Fibroblast of skin of abdomen (primary cell): ENCODE results near the gene TBC1D5.
A peak's percentile ranks its signal among the peaks of the same experiment; 100 is the strongest.
"Not testable (repeated sequence)": the region's sequence is repeated elsewhere in the genome, so short reads cannot be mapped to it uniquely, and the experiment has no call there.

Experiments used
- DNase-seq: peaks from one replicate; pipeline ENCODE4 v3.0.0-alpha.2; 2013

The TBC1D5 gene

DNA sequence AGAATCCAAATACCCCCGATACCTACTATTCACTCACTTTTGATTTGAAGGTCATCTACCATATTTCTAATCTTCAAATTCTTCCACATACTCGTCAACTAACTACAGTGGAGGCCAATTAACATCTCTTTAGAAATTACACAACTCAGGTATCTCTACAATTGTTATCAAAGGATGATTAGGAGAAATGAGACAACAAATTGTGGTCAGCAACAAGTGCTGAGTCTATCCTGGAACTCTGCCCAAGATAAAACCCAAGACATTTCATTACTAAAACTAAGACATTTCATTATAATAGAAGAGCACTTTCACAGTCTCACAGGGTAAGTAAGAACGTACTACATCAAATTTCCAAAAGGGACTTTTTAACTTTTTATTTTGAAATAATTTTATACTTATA lies 100.0 kb downstream of the TBC1D5 start:
- no peak for DNase-seq

DNA sequence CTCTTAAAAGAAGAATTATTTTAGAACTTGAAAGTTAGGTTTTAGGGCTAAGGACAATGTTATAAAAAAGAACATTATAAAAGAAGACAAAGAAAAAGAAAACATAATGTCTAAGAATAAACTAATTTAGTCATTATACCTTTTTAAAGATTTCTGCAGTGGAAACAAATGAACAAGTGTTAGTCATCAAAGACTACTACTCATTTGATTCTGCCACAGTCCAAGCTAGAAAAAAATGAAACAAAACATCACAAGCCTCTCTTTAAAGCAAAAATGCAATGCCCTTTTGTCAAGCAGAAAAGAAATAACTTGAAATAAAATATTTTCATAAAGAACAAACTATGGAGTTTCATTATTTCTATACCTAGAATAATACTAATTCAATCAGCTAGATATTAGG lies 102.0 kb downstream of the TBC1D5 start:
- peak; percentile 10 for DNase-seq

DNA sequence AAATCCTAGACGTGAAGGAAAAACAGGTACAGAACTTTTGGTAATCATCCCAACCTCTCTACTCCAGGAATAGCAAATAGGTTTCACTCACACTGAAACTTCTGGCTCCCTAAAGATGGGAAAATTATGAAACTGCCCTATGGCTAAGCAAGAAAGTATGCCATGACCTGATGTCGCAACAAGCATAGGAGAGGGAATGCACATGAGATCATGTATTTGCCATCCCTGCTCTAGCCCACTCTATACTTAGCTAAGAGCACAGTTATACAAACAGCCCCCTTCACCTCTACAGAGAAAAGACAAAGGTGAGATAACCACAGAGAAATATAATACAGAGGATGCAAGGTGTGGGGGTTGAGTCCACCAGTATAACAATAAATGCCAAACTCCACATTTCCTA lies 102.7 kb downstream of the TBC1D5 start:
- peak; percentile 91 for DNase-seq

DNA sequence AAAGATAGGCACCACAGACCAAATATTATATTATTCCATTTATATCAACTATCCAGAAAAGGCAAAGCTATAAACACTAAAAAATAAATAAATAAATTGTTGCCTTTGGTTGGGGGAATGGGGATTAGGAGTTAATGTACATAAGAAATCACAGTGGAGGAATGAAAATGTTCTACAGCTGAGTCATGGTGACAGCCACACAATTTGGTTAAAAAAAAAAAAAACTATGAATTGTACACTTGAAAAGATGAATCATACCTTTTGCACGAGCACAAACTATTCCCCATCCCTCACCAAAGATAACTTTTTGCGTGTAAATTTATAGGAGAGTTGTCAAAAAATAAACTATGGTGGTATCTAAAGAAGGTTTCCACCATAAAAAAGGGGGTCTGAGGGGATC lies 103.2 kb downstream of the TBC1D5 start:
- peak; percentile 83 for DNase-seq

DNA sequence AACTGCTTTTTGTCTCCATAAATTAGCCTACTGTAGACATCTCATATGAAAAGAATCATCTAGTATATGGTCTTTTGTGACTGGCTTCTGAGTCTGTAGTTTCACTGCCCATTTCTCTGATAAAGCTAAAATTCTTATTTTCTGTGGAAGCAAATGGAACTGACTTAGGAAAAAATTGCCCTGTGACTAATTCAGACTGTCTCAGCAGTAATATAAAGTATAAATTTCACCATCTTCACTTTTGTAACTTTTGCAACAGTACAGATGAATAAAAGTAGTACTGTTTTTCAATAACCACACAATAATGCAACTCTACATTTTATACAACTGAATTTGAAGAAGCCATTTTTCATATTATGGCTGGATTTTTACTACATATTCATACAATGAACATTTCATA lies 104.1 kb downstream of the TBC1D5 start:
- DNase-seq = peak; percentile 31

DNA sequence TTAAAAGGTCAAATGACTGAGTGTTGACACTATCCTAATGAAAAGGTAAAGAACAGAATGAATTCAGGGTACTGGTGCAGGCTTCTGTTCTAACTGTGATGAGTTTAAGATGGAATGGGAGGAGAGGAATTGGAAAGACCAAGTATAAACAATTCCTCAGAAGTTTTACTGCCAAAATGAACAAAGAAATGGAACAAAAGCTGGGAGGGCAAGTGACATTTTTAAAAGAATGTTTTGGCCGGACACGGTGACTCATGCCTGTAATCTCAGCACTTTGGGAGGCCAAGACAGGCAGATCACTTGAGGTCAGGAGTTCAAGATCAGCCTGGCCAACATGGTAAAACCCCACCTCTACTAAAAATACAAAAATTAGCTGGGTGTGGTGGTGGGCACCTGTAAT lies 106.8 kb downstream of the TBC1D5 start:
- DNase-seq = peak; percentile 25

DNA sequence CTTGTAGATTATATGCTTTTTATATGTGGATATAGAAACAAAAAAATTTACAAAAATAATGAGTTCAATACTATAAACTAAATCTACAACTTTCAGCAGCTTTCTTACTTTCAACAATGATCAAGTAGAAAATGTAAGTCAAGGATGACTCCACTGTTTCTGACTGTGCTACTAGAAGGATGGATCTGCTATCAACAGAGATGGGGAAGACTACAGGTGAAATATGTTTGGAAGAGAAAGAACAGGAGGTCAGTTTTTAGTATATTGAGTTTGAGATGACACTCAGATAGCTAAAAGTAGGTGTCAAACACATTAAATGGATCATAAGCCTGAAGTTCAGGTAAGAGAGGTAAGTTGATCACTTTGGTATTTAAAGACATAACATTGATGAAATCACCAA lies 107.5 kb downstream of the TBC1D5 start:
- DNase-seq = no peak

DNA sequence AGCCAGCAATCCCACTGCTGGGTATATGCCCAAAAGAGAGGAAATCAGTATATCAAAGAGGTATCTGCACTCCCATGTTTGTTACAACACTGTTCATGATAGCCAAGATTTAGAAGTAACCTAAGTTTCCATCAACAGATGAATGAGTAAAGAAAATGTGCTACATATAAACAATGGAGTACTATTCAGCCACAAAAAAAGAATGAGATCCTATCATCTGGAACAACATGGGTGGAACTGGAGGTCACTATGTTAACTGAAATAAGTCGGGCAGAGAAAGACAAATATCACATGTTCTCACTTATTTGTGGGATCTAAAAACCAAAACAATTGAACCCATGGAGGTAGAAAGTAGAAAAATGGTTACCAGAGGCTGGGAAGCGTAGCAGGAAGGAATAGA lies 108.2 kb downstream of the TBC1D5 start:
- DNase-seq = no peak

DNA sequence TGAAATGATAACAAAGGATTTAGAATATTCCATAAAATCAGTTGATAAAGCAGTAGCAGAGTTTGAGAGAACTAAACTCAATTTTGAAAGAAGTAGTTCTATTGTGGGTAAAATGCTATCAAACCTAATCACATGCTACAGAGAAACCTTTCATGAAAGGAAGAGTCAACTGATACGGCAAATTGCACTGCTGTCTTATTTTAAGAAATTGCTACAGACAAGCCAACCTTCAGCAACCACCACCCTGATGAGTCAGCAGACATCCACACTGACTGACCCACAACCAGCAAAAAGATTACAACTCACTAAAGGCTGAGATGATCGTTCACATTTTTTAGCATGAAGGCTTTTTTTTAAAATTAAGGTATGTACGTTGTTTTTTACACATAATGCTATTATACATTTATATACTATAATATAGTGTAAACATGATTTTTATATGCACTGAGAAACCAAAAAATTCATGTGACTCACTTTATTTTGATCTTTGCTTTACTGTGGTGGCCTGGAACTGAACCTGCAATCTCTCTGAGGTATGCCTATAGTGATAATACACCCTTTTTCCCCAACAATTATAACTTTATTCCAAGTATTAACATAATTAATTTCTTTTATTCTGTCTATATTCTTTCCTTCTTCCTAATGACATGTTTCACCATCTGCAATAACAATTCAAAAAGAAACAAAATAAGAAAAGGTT lies 109.9 kb downstream of the TBC1D5 start:
- DNase-seq = peak; percentile 67

DNA sequence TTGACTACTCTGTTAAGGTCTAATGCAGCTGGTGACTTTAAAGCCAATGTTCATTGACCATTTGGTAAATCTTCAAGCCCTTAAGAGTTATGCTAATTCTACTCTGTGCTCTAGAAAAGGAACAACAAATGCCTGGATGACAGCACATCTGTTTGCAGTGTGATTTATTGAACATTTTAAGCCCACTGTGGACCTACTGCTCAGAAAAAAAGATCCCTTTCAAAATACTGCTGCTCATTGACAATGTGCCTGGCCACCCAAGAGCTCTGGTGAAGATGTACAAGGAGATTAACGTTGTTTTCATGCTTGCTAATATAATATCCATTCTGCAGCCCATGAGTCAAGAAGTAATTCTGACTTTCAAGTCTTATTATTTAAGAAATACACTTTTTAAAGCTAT lies 110.8 kb downstream of the TBC1D5 start:
- peak; percentile 67 for DNase-seq

DNA sequence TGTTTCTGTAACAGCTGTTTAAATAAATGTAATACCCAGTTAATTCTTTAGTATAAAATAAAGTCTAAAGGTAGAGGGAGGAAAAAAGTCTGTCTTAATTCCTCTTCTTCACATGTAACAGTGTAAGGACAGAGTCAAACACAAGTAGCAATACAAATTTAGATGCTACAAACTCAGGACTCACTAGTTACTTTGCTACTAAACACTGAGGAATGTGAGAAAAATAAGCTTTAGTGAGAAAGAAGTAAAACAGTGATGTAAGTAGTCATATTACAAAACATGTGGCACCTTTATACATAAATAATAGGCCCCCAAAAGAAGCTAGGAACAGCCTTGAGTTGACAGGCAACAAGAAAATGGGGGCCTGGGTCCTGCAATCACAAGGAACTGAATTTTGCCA lies 113.0 kb downstream of the TBC1D5 start:
- DNase-seq = no peak

DNA sequence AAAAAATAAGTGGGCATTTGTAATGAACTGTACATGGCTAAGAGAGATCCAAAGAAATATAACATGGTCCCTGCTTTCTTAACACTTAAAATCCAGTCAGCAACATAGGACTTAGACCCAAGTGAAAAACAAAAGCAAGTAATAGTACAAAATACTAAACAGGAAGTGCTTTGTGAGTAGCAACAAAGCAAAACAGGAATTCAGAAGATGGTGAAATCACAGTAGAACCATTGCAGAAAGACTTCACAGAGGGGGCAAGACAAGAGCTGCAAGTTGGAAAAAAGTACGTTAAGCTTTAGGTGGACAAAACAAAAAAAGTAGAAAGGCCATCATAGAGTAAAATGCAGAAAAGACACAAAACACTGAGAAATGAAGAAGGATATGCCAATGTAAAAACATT lies 116.0 kb downstream of the TBC1D5 start:
- no peak for DNase-seq

DNA sequence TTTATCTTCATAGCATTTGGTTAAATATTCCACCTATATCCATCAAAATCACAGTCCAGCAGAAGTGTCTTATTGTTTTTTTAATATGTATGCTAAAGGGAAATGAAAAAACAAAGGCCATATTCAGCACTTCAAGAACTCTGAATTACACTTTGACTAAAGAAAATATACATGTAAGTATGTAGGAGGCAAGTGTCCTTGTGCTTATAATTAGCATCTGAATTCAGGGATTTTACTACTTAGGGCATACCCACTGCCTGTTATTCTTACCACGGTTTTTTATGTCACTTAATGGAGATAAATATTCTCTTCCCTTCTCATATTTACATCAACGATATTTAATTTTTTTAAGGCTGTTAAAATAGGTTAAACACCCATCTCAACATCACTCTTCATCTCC lies 117.3 kb downstream of the TBC1D5 start:
- no peak for DNase-seq

DNA sequence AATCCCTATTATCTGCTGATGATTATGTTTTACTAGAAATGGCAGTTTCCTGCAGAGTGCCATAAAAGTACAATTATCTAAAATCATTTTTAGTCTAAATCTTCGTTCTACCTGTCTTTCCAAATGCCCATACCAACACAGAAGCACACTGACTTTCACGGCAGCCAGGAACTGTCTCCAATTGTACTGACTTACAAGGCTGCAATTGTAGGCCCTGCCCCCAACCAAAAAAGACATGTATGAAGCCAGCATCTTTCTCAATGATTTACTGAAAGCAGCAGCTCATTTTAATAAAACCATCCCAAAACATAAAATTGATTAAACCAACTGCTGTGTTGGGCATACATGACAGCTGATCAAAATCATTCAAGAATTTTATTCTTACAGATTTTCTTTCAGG lies 119.0 kb downstream of the TBC1D5 start:
- DNase-seq = no peak

DNA sequence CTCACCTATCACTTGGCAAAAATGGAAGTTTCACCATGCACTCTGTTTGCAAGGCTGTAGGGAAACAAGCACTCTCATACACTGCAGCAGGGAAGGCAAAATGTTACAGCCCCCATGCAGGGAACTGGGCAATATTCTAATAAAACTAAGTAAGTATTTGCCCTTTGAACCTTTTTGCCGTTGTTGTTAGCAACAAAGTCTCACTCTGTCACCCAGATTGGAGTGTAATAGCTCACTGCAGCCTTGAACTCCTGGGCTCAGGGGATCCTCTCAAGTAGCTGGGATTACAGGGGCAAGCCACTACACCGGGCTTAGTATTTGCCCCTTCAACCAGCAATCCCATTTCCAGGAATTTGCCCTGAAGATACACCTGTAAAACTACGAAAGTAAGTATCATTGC lies 122.5 kb downstream of the TBC1D5 start:
- DNase-seq = no peak

DNA sequence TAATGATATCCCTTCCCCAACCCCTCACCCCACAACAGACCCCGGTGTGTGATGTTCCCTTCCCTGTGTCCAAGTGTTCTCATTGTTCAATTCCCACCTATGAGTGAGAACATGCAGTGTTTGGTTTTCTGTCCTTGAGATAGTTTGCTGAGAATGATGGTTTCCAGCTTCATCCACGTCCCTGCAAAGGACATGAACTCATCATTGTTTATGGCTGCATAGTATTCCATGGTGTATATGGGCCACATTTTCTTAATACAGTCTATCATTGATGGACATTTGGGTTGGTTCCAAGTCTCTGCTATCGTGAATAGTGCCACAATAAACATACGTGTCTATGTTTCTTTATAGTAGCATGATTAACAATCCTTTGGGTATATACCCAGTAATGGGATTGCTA lies 129.4 kb downstream of the TBC1D5 start:
- DNase-seq = not testable (repeated sequence)

DNA sequence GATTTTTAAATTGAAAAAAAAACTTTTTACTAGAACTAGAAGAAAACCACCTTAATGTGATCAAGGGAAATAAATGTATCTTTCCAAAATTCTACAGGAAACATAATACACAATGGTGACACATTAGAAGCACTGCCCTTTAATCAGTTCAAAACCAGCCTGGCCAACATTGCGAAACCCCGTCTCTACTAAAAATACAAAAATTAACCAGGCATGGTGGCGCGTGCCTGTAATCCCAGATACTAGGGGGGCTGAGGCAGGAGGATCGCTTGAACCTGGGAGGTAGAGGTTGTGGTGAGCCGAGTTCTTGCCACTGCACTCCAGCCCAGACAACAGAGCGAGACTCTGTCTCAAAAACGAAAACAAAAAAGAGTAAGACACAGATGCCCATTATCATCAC lies 134.5 kb downstream of the TBC1D5 start:
- DNase-seq = no peak

DNA sequence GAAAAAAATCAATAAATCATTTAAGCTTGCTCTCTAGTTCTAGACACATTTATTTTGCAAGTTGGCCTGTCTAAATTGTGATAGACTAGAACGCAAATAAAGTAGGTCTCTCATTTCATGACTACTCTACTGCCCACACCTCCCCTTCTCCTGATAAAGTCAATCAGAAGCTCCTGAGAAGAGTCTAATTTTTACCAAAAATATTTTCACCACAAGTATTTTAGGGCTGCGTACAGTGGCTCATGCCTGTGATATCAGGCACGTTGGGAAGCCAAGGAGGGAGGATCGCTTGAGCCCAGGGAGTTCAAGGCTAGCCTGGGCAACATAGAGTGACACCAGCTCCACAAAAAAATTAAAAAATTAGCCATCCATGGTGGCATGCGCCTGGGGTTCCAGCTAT lies 136.5 kb downstream of the TBC1D5 start:
- DNase-seq = no peak

DNA sequence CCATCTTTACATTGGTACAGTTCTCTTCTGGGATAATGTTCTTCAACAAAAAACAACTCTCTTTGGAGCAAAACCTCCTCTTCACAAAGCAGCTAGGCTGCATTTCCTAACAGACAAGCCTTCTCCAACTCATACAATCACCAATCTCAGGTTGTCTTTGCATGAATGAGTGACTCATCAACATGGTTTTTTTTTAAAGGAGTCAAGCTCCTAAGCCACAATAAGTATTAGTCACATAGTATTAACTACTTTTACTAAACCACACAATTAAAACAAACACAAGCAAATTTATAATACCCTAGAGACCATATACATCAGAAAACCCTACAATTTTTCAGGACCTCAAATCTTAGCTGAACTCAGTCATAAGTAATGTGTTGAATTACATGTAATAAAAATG lies 137.4 kb downstream of the TBC1D5 start:
- DNase-seq = peak; percentile 87

DNA sequence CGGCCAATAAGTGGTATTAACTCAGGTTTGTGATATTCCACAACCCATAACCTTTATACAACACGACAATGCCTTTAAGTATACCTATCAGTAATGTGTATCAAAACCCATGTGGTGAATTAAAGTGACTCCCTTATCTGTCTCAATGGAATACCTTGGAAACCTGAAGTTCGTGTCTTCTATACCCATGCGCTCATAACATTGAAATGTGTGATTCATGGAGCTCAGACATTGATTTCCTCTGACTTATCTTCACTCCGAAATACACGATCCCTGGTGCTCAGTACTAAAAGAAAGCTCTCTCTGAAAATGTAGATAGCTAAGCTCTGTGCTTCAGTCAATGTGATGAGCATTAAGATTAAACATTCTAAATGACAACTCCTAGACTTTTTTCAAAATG lies 140.3 kb downstream of the TBC1D5 start:
- DNase-seq = no peak

DNA sequence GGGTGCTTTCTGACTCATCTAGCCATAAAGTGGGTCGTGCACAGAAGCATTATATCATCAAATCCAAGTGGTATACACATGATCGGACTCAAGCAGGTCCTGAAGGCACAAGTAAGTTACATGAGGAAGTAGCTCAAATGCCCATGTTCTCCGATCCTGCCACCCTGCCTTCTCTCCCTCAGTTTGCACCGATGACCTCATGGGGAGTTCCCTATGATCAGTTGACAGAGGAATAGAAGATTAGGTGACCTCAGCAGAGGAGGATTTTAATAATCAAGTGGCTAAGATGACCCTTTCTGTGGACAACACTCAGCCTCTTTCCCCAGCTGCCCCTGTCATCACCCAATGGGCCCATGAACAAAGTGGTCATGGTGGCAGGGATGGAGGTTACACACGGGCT lies 149.5 kb downstream of the TBC1D5 start:
- no peak for DNase-seq

DNA sequence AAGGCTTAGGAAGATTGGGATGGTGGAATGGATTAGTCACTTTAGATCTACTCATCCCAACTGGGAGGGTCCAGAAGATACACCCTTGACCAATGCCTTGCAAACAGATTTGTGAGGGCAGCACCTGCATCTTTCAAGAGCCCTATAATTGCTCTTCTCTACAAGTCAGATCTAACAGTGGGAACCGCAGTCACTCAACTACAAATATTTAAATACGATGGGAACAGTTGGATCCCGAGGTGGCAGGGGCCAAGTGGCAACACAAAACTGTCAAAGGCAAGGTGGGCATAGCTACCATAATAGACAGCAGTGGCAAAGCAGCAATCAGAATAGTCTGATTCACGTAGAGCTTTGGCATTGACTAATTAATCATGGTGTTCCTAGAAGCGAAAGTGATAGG lies 152.0 kb downstream of the TBC1D5 start:
- DNase-seq = no peak

DNA sequence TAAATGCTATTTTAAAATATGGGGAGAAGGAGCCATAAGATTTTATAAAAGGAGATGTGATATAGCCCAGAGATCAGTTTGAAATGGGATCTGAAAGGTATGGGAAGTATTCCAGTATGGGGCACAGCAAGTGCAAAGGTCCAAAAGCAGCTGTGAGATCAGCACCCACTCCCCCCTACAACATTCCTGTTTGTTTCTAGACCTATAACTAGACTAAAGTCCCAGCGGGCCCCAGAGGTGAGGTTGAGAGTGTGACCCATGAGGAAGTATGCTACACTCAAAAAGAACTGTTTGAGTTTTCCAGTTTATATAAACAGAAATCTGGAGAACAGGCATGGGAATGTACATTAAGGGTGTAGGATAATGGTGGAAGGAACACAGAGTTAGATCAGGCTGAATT lies 152.5 kb downstream of the TBC1D5 start:
- DNase-seq = no peak

DNA sequence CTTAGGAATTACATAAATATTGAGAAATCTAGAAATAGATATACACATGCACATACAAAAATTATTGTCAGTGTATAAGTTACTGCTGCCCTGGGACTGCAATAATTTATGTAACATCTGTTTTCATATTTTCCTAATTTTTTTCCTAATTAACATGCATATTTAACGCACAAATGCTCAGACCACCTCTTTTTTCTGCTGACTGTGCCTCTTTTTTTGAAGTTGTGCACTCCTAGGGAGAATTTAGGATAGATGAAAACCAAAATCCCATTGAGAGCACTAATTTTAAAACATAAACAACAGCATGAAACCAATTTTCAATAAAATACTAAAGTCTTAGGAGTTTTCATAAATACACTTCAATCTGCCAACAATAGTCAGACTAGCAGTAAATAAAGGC lies 154.0 kb downstream of the TBC1D5 start:
- no peak for DNase-seq
